H1 (cell line): ENCODE results near the gene GAPDHS. TPM values are rescaled to one million over a fixed set of nuclear protein-coding genes. Genes with fewer than 3 reads are reported as not detected.

Source experiments
- CTCF ChIA-PET: fragments of 300-600 bp; sonication (Branson Sonifier 250); formaldehyde crosslinking; loops from one replicate; lab custom pipeline; 2021; ENCODE audit not compliant: partially characterized antibody; lab: Charles Lee
- POLR2A ChIA-PET: fragments of 300-600 bp; sonication (Branson Sonifier 250); formaldehyde crosslinking; loops from one replicate; lab custom pipeline; 2021; ENCODE audit warnings: inconsistent platforms; ENCODE audit not compliant: partially characterized antibody; lab: Charles Lee
- DNase-seq, 2 experiments: peaks; one replicate each; pipeline versions ENCODE4 v3.0.0 to v3.0.0-alpha.2; 2010 to 2022; ENCODE audit warnings: low spot score in 2 of 2, low read depth in 1 of 2, mixed read lengths in 1 of 2
- FAIRE-seq: peaks from 2 replicates; lab custom pipeline; 2011; peaks lifted over from hg19 to GRCh38; lab: Jason Lieb, UNC
- H2AFZ ChIP-seq: 2 replicates; pipeline ENCODE4 v1.8.1; 2012; ENCODE audit warnings: low read length, inconsistent platforms
- H2AK5ac ChIP-seq: 2 replicates; pipeline ENCODE4 v1.6.1; 2013; ENCODE audit warnings: low read depth, low read length
- H2BK120ac ChIP-seq: replicated peaks from 2 replicates; pipeline ENCODE3; 2013; ENCODE audit warnings: low read depth, low read length, inconsistent platforms
- H2BK12ac ChIP-seq: 2 replicates; pipeline ENCODE4 v1.6.1; 2013; ENCODE audit warnings: low read depth, low read length
- H2BK15ac ChIP-seq: 2 replicates; pipeline ENCODE4 v1.6.1; 2013; ENCODE audit warnings: low read length
- H2BK20ac ChIP-seq: 2 replicates; pipeline ENCODE4 v1.6.1; 2013; ENCODE audit warnings: low read length
- H2BK5ac ChIP-seq: 2 replicates; pipeline ENCODE4 v1.6.1; 2013; ENCODE audit warnings: low read depth, low read length
- H3K14ac ChIP-seq: 2 replicates; pipeline ENCODE4 v1.6.1; 2013; ENCODE audit warnings: inconsistent platforms; ENCODE audit not compliant: insufficient read length
- H3K18ac ChIP-seq: 2 replicates; pipeline ENCODE4 v1.6.1; 2013; ENCODE audit warnings: low read length; ENCODE audit errors: extremely low read depth
- H3K23ac ChIP-seq: 2 replicates; pipeline ENCODE4 v1.6.1; 2013; ENCODE audit warnings: inconsistent platforms; ENCODE audit not compliant: insufficient read length
- H3K23me2 ChIP-seq: 2 replicates; pipeline ENCODE4 v1.6.1; 2013; ENCODE audit warnings: low read depth, low read length
- H3K27ac ChIP-seq: 2 replicates; pipeline ENCODE4 v1.6.1; 2011; ENCODE audit warnings: low read depth, low read length, inconsistent platforms
- H3K27me3 ChIP-seq, 4 experiments: replicated peaks in 1 of 4; 1 replicate in 1 of 4; 2 replicates in 3 of 4; pipeline versions ENCODE4 v1.6.1 to v1.8.1; 2011 to 2013; ENCODE audit warnings: low read length in 3 of 4, mild to moderate bottlenecking in 3 of 4, inconsistent platforms in 2 of 4, mixed read lengths in 2 of 4, moderate library complexity in 1 of 4; ENCODE audit not compliant: control insufficient read depth in 3 of 4, insufficient read depth in 3 of 4; ENCODE audit errors: extremely low read depth in 1 of 4
- H3K36me3 ChIP-seq, 4 experiments: 2 replicates each; pipeline versions ENCODE4 v1.6.1 to v1.8.1; 2011 to 2013; ENCODE audit warnings: mild to moderate bottlenecking in 4 of 4, low read length in 3 of 4, moderate library complexity in 2 of 4, control low read depth in 1 of 4, inconsistent platforms in 1 of 4; ENCODE audit not compliant: insufficient read depth in 4 of 4, control insufficient read depth in 2 of 4
- H3K4ac ChIP-seq: replicated peaks from 2 replicates; pipeline ENCODE3; 2013; ENCODE audit warnings: low read length, low read depth, mixed read lengths, inconsistent platforms; ENCODE audit not compliant: insufficient read length
- H3K4me1 ChIP-seq, 4 experiments: replicated peaks in 1 of 4; 1 replicate in 1 of 4; 2 replicates in 3 of 4; pipeline versions ENCODE4 v1.6.1 to v1.8.1; 2011 to 2013; ENCODE audit warnings: low read length in 3 of 4, inconsistent platforms in 2 of 4, mixed read lengths in 1 of 4; ENCODE audit not compliant: insufficient read depth in 4 of 4, control insufficient read depth in 3 of 4
- H3K4me2 ChIP-seq, 2 experiments: 2 replicates each; pipeline versions ENCODE4 v1.6.1 to v1.8.1; 2011 to 2013; ENCODE audit warnings: low read depth in 2 of 2, low read length in 2 of 2, control low read depth in 1 of 2, inconsistent platforms in 1 of 2, mild to moderate bottlenecking in 1 of 2; ENCODE audit not compliant: insufficient read depth in 1 of 2
- H3K4me3 ChIP-seq, 4 experiments: fragments of 200-600, 300-600 bp in 1 of 4; sonication (generic), shearing (Covaris generic), sonication (Bioruptor Twin) in 1 of 4; 2 replicates each; pipeline versions ENCODE4 v1.5.1 to v1.8.1; 2011 to 2016; ENCODE audit warnings: low read length in 4 of 4, low read depth in 3 of 4, control low read depth in 2 of 4, inconsistent platforms in 2 of 4, mild to moderate bottlenecking in 2 of 4, mixed read lengths in 1 of 4, moderate library complexity in 1 of 4; ENCODE audit not compliant: insufficient read depth in 2 of 4; ENCODE audit errors: extremely low read depth in 1 of 4
- H3K56ac ChIP-seq: replicated peaks from 2 replicates; pipeline ENCODE3; 2013; ENCODE audit warnings: low read depth, mild to moderate bottlenecking, mixed read lengths, low read length, inconsistent platforms; ENCODE audit not compliant: insufficient read length
- H3K79me1 ChIP-seq: 2 replicates; pipeline ENCODE4 v1.6.1; 2013; ENCODE audit warnings: low read depth, low read length, control low read depth
- H3K79me2 ChIP-seq, 2 experiments: 2 replicates each; pipeline versions ENCODE4 v1.6.1 to v1.8.1; 2012 to 2013; ENCODE audit warnings: low read length in 2 of 2, mild to moderate bottlenecking in 2 of 2, inconsistent platforms in 1 of 2; ENCODE audit not compliant: insufficient read depth in 2 of 2, control insufficient read depth in 1 of 2
- H3K9ac ChIP-seq, 4 experiments: replicated peaks in 1 of 4; 1 replicate in 1 of 4; 2 replicates in 3 of 4; pipeline versions ENCODE4 v1.6.1 to v1.8.1; 2011 to 2013; ENCODE audit warnings: low read depth in 3 of 4, low read length in 3 of 4, control low read depth in 2 of 4, mild to moderate bottlenecking in 2 of 4, moderate library complexity in 2 of 4, inconsistent platforms in 1 of 4; ENCODE audit errors: extremely low read depth in 1 of 4
- H3K9me3 ChIP-seq, 2 experiments: 2 replicates each; pipeline versions ENCODE4 v1.6.1 to v1.8.1; 2012 to 2013; ENCODE audit warnings: mild to moderate bottlenecking in 2 of 2, moderate library complexity in 2 of 2, control low read depth in 1 of 2, inconsistent platforms in 1 of 2, low read depth in 1 of 2, low read length in 1 of 2, mixed read lengths in 1 of 2; ENCODE audit not compliant: insufficient read depth in 2 of 2
- H4K20me1 ChIP-seq, 2 experiments: replicated peaks in 1 of 2; 2 replicates each; pipeline versions ENCODE3 to v1.8.1; 2011 to 2013; ENCODE audit warnings: inconsistent platforms in 2 of 2, low read length in 2 of 2, mild to moderate bottlenecking in 1 of 2; ENCODE audit not compliant: insufficient read depth in 2 of 2, control insufficient read depth in 1 of 2
- H4K5ac ChIP-seq: 2 replicates; pipeline ENCODE4 v1.6.1; 2013; ENCODE audit warnings: low read length, low read depth, mixed read lengths, inconsistent platforms; ENCODE audit not compliant: insufficient read length
- H4K8ac ChIP-seq: 2 replicates; pipeline ENCODE4 v1.8.0; 2013; ENCODE audit warnings: mild to moderate bottlenecking, moderate library complexity, low read length, inconsistent platforms; ENCODE audit not compliant: insufficient read depth; ENCODE audit errors: extremely low read depth
- H4K91ac ChIP-seq: replicated peaks from 2 replicates; pipeline ENCODE3; 2013; ENCODE audit warnings: low read length, mixed read lengths, inconsistent platforms; ENCODE audit not compliant: insufficient read length
- BACH1 ChIP-seq: IDR thresholded peaks from 2 replicates; pipeline ENCODE4 v1.6.1; 2012; ENCODE audit warnings: low read length, improper control_type of control experiment
- CTBP2 ChIP-seq: IDR thresholded peaks from 2 replicates; pipeline ENCODE4 v1.7.0; 2011; ENCODE audit warnings: borderline replicate concordance, mild to moderate bottlenecking, moderate library complexity, mixed read lengths, low read length; ENCODE audit not compliant: insufficient read depth, insufficient read length
- EGR1 ChIP-seq: IDR thresholded peaks from 2 replicates; pipeline ENCODE4 v1.6.1; 2011; ENCODE audit warnings: low read depth, low read length, borderline replicate concordance
- JUN ChIP-seq: IDR thresholded peaks from 2 replicates; pipeline ENCODE4 v1.6.1; 2011; ENCODE audit warnings: low read depth, mild to moderate bottlenecking, improper control_type of control experiment, low read length
- KDM1A ChIP-seq: fragments of 200-600, 300-600 bp; sonication (generic); IDR thresholded peaks from 2 replicates; pipeline ENCODE4 v1.7.1; 2016; ENCODE audit warnings: mild to moderate bottlenecking, low read length, borderline replicate concordance
- KDM4A ChIP-seq: IDR thresholded peaks from one replicate; pipeline ENCODE4 v1.7.1; 2012; ENCODE audit warnings: low read depth, mild to moderate bottlenecking, moderate library complexity, low read length, inconsistent platforms; ENCODE audit not compliant: severe bottlenecking
- RAD21 ChIP-seq, 2 experiments: IDR thresholded peaks in 1 of 2; conservative IDR thresholded peaks in 1 of 2; 2 replicates each; pipeline ENCODE4 v1.6.1; 2011; ENCODE audit warnings: low read depth in 2 of 2, low read length in 2 of 2, improper control_type of control experiment in 1 of 2, inconsistent platforms in 1 of 2, mild to moderate bottlenecking in 1 of 2, moderate library complexity in 1 of 2
- SP2 ChIP-seq: IDR thresholded peaks from 2 replicates; pipeline ENCODE4 v1.6.1; 2012; ENCODE audit warnings: mild to moderate bottlenecking, low read length, inconsistent platforms
- SP4 ChIP-seq: IDR thresholded peaks from 2 replicates; pipeline ENCODE4 v1.6.1; 2012; ENCODE audit warnings: low read length, inconsistent platforms
- SUZ12 ChIP-seq: fragments of 200-600 bp; sonication (generic); IDR thresholded peaks from 2 replicates; pipeline ENCODE4 v1.6.1; 2012; ENCODE audit warnings: mild to moderate bottlenecking, inconsistent platforms, low read length, moderate library complexity, mixed read lengths
- TAF1 ChIP-seq: IDR thresholded peaks from 2 replicates; pipeline ENCODE4 v1.6.1; 2011; ENCODE audit warnings: mild to moderate bottlenecking, low read depth, low read length
- TAF7 ChIP-seq: optimal IDR thresholded peaks from 2 replicates; pipeline ENCODE3; 2011; ENCODE audit warnings: low read depth, mild to moderate bottlenecking, inconsistent platforms, low read length, moderate library complexity, borderline replicate concordance
- TBP ChIP-seq: IDR thresholded peaks from 2 replicates; pipeline ENCODE4 v1.6.1; 2011; ENCODE audit warnings: low read depth, low read length, improper control_type of control experiment
- WGBS, 2 experiments: shearing (Covaris generic) in 1 of 2; methylation state at CpG; one replicate each; pipeline versions ENCODE4 v1.1.6 to v1.1.7; 2013 to 2015; ENCODE audit warnings: low lambda C conversion rate in 2 of 2, mixed read lengths in 2 of 2, inconsistent platforms in 1 of 2, low coverage in 1 of 2, missing lambda C conversion rate in 1 of 2; ENCODE audit not compliant: insufficient replicate concordance in 2 of 2, insufficient coverage in 1 of 2, insufficient read length in 1 of 2; ENCODE audit errors: extremely low coverage in 1 of 2, missing lambda C conversion rate in 1 of 2; 5-methylcytosine and 5-hydroxymethylcytosine counted together
- polyA plus RNA-seq, 7 experiments: library from polyadenylated mRNA; depleted of rRNA in 3 of 7; stranded (reverse) in 5 of 7; unstranded in 2 of 7; fragments of >200 nt in 5 of 7; fragments of 200-250 nt in 2 of 7; gene quantifications; 1 replicate in 5 of 7; 2 replicates in 1 of 7; 4 replicates in 1 of 7; pipeline versions ENCODE4 v1.2.1 to v1.2.3, GENCODE V29; 2011 to 2013; ENCODE audit warnings: missing spikeins in 2 of 7, mixed read lengths in 2 of 7
- total RNA-seq: library from RNA; stranded (reverse); fragmentation: NEBNext Ultra II Directional; extraction: Animal tissue kit (Norgen Biotek cat#: 25700); gene quantifications from 2 replicates; pipeline ENCODE4 v1.2.1, GENCODE V29; 2021

Gene GAPDHS
- total and polyA plus RNA-seq, 2 of the 8 experiments (the other 6 are each of a cell fraction or from before 2014, with no cell fraction given) = 0.26 TPM; not detected in 1

- H4K8ac ChIP-seq = peak overlapping the region; percentile 18; the same call in 1 of the 2 replicates
- no peak overlapping the region for H3K4me3 ChIP-seq
- no peak overlapping the region for H3K14ac ChIP-seq
- no peak overlapping the region for H3K4me2 ChIP-seq
- no peak overlapping the region for H4K91ac ChIP-seq
- H2BK20ac ChIP-seq = no peak overlapping the region
- no peak overlapping the region for H3K4ac ChIP-seq
- H2BK120ac ChIP-seq = no peak overlapping the region
- POLR2A ChIA-PET = interaction anchor here (1.2 kb wide), 1 partner anchor 53 kb away, joined by 4 read pairs; no protein-coding TSS in a partner anchor
- peaks cover 0 to 6% (median 4%) of the 10 kb centered on the region in 4 experiments; a peak in 3 of 7 replicates for H3K4me1 ChIP-seq
- CTCF ChIA-PET = interaction anchor here (1.2 to 7.7 kb wide), 2 partner anchors 13 to 29 kb away, joined by 3 to 90 read pairs; partner anchors contain the start of gene PMIS2
- no peak overlapping the region for H3K23ac ChIP-seq
- H2BK12ac ChIP-seq = peak overlapping the region; percentile 80; the same call in 1 of the 2 replicates
- H2BK5ac ChIP-seq = no peak overlapping the region
- H3K79me1 ChIP-seq = no peaks in the 10 kb centered on the region
- FAIRE-seq = no peak
- H3K27me3 ChIP-seq = peaks cover 0 to 16% (median 10%) of the 10 kb centered on the region in 4 experiments; a peak in 5 of 7 replicates
- no peak overlapping the region for H4K5ac ChIP-seq
- no peak overlapping the region for H2AK5ac ChIP-seq
- H4K20me1 ChIP-seq = peaks cover 7 to 8% of the 10 kb centered on the region in 2 experiments
- H3K27ac ChIP-seq = no peak overlapping the region
- WGBS, 2 experiments = 81% methylated on average over 6 of the region's 6 CpGs; no CpG with 5 or more reads in 1 of the 2 experiments
- no peak overlapping the region for H2AFZ ChIP-seq
- no peak overlapping the region for H3K56ac ChIP-seq
- H3K9ac ChIP-seq = no peak overlapping the region
- DNase-seq = no peak
- H3K9me3 ChIP-seq = no peaks in the 10 kb centered on the region; a peak in 1 of 4 replicates
- H3K36me3 ChIP-seq = no peaks in the 10 kb centered on the region
- H2BK15ac ChIP-seq = no peak overlapping the region
- no peak overlapping the region for H3K18ac ChIP-seq
- H3K23me2 ChIP-seq = peaks cover 4% of the 10 kb centered on the region; the same call in 1 of the 2 replicates
- H3K79me2 ChIP-seq = no peaks in the 10 kb centered on the region
- no peak for TF ChIP-seq TAF7
- TF ChIP-seq TBP = no peak
- no peak for TF ChIP-seq SUZ12
- no peak for TF ChIP-seq KDM4A
- no peak for TF ChIP-seq JUN
- no peak for TF ChIP-seq SP4
- TF ChIP-seq RAD21 (IDR thresholded peaks at IDR 0.05 in 1 of 2, conservative IDR thresholded peaks at IDR 0.05 in 1 of 2; ENCODE audit: low read depth in 2 of 2, low read length in 2 of 2) = no peak
- TF ChIP-seq TAF1 = no peak
- no peak for TF ChIP-seq SP2
- no peak for TF ChIP-seq CTBP2
- no peak for TF ChIP-seq EGR1
- TF ChIP-seq BACH1 = no peak
- TF ChIP-seq KDM1A = no peak
Measured at GRCh38 chr19:35561436-35561835, 28.2 kb downstream of the GAPDHS start.
